HG03060 (cell line): Measurements from ENCODE around the gene SEZ6L2.

ENCODE experiments used
- ATAC-seq: cut with Tn5 transposase; IDR thresholded peaks from one replicate; pipeline ENCODE4 v1.9.1; 2021; ENCODE audit warnings: low read depth, moderate number of reproducible peaks; ENCODE audit not compliant: unreplicated experiment

The SEZ6L2 gene

DNA sequence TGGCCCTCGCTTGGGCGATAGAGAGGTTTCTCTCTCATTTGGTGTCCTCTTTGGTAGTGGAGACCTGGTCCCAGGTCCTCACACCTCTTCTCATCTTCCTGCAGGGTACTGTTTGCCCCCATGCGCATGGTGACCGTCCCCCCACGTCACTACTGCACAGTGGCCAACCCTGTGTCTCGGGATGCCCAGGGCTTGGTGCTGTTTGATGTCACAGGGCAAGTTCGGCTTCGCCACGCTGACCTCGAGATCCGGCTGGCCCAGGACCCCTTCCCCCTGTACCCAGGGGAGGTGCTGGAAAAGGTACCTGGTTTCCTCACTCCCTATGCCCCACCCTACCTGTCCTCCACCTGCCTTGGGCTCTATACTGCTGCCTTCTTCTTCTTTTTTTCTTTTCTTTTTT lies 68.6 kb downstream of the SEZ6L2 start:
- no peak for ATAC-seq

DNA sequence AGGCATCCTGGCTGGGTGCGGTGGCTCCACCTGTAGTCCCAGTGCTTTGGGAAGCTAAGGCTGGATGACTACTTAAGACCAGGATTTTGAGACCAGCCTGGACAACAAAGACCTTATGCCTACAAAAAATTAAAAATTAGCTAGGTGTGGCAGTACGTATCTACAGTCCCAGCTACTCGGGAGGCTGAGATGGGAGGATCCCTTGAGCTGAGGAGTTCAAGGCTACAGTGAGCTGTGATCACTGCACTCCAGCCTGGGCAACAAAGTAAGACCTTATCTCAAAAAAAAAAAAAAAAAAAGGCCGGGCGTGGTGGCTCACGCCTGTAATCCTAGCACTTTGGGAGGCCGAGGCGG lies 73.0 kb downstream of the SEZ6L2 start:
- no peak for ATAC-seq

DNA sequence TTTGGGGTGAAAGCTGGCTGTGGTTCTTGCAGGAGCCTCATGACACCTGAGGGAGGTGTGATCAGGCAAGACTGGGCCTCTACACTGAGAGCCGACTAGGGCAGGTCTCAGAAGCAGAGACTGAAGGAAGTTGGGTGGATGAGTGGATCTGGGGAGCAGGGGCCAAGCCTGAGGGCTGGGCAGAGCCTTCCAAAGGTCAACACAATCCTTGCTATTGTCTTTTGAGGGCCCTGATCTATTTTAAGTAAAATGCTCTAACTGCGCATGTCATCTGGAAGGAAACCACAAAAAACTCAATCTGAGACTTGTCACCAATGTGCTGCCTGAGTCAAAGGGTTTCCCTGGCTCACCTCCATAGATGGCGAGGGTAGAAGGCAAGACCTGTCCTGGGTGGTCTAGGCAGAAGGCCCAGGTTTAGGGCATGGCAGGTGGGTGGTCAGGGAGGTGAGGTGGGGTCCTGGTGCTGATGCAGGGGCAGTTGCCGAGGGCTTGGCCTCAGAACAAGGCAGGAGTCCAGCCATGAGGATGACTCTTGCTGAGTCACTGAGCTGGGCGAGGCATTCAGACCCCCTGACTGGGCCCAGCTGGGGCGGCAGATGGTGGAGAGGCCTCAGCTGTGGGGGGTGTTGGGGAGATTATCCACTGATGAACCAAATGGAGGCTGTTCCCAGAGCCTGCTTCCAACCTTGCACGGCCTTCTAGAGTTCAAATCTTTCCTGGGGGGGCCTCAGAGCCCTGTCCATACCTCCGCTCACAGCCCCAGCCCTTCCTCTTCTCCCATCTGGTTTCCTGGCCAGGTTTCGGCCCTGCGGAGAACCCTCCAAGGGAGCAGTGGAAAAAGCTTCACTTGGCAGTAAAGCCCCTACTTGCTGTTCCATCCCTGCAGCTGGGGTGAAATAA lies 74.0 kb downstream of the SEZ6L2 start:
- no peak for ATAC-seq

DNA sequence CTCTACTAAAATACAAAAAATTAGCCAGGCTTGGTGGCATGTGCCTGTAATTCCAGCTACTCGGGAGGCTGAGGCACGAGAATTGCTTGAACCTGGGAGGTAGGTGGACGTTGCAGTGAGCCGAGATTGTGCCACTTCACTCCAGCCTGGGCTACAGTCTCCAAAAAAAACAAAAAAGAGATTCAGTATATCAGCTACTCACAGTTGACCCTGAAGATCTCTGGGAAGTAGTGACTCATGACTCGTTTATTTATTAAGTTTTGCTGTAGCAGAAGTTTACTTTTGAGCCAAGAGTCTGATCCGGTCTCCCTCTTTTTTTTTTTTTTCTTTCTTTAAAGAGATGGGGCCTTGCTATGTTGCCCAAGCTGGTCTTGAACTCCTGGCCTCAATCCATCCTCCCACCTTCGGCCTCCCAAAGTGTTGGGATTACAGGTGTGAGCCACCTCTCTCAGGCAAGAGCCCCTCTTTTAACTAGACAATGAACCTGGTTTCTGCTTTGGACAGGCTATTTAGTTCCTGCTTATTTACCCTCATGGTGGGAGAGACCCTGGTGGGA lies 74.7 kb downstream of the SEZ6L2 start:
- ATAC-seq, result no peak

DNA sequence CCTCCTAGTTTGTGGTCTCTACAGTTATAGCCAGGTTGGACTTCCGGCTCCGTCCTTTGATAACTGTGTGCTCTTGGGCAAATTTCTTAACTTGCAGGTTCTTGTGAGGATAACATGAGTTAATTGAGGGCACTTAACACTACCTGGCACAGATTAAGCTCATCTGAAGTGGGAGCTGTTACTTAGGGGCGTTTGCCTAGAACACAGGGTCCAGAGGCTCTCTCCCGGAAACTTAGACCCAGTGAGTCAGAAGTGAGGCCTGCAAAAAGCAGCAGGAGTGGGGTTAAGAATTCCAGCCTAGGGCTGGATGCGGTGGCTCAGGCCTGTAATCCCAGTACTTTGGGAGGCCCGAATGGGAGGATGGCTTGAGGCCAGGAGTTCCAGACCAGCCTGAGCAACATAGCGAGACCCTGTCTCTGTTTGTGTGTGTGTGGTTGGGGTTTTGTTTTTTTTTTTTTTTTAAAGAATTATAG lies 77.7 kb downstream of the SEZ6L2 start:
- ATAC-seq, result no peak
